ENCODE measurements around the gene SLC25A27.

- no peak for TF ChIP-seq FOXP2 (optimal IDR thresholded peaks at IDR 0.05; ENCODE audit: borderline replicate concordance, extremely low read depth, extremely low read length, insufficient read depth)
- TF ChIP-seq POLR2AphosphoS5 (IDR thresholded peaks at IDR 0.05; ENCODE audit: low read depth, low read length), result no peak
Observed at GRCh38 chr6:46638650-46639049, 14.1 kb upstream of the SLC25A27 start.

Measured in PFSK-1 (cell line).